Vagina (tissue), 2 donors: Measurements from ENCODE around the gene UQCC2.

Source experiments
- POLR2A ChIP-seq, 2 donors: fragments of 450-650 bp; IDR thresholded peaks; one replicate each; pipeline ENCODE4 v1.6.1; 2017; ENCODE audit warnings: antibody characterized with exemption in 2 of 2, mild to moderate bottlenecking in 2 of 2, moderate library complexity in 2 of 2
- POLR2AphosphoS5 ChIP-seq, 2 donors: sonication (generic); formaldehyde crosslinking; IDR thresholded peaks; one replicate each; pipeline ENCODE4 v1.9.0; 2017; ENCODE audit warnings: antibody characterized with exemption in 2 of 2, mild to moderate bottlenecking in 2 of 2, low read depth in 1 of 2; ENCODE audit not compliant: insufficient read depth in 1 of 2
- TF ChIP-seq, protein P1 (sequence below), 3 experiments: fragments of 450-650 bp in 2 of 3; fragments of 200-600 bp in 1 of 3; sonication (generic) in 1 of 3; IDR thresholded peaks; one replicate each; pipeline ENCODE4 v1.5.1; 2017 to 2019; ENCODE audit warnings: antibody characterized with exemption in 3 of 3, mild to moderate bottlenecking in 2 of 3, moderate library complexity in 2 of 3

DNA sequence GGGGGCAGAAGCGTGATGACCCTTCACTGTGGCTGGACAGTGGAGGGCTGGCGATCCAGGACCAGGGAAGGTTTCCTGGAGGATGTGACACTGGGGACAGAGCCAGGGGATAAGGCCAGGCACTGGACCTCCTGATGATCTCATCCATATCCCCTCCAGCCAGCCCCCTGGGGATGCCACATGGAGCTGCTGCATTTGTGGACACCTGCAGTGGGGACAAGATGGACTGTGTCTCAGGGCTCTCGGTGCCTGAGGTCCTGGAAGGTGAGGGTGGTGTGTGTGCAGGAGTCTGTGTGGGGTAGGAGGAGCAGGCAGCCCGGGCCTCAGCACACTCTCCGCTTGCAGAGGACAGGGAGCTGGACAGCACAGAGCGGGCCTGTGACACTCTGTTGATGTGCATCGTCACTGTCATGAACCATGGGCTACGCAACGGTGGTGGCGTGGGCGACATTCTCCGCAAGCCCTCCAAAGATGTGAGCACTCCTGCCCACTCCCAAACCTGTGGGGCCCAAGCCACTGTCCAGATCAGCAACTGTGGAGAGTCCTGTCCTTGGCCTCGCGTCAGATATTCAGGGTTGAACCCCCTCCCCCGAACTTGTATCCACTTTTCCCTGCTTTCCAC lies 19.9 kb downstream of the UQCC2 start:
- TF ChIP-seq POLR2A (IDR thresholded peaks at IDR 0.05) (no peak), POLR2AphosphoS5 (IDR thresholded peaks at IDR 0.05; ENCODE audit: insufficient read depth in 1 of 2, low read depth in 1 of 2) (no peak)
- TF ChIP-seq, protein P1, sequence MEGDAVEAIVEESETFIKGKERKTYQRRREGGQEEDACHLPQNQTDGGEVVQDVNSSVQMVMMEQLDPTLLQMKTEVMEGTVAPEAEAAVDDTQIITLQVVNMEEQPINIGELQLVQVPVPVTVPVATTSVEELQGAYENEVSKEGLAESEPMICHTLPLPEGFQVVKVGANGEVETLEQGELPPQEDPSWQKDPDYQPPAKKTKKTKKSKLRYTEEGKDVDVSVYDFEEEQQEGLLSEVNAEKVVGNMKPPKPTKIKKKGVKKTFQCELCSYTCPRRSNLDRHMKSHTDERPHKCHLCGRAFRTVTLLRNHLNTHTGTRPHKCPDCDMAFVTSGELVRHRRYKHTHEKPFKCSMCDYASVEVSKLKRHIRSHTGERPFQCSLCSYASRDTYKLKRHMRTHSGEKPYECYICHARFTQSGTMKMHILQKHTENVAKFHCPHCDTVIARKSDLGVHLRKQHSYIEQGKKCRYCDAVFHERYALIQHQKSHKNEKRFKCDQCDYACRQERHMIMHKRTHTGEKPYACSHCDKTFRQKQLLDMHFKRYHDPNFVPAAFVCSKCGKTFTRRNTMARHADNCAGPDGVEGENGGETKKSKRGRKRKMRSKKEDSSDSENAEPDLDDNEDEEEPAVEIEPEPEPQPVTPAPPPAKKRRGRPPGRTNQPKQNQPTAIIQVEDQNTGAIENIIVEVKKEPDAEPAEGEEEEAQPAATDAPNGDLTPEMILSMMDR (IDR thresholded peaks at IDR 0.05), result no peak
